HG02885 (cell line): ENCODE results near the gene CTPS2.
"Not testable (repeated sequence)": the region's sequence is repeated elsewhere in the genome, so short reads cannot be mapped to it uniquely, and the experiment has no call there.

Experiments
- ATAC-seq: cut with Tn5 transposase; IDR thresholded peaks from one replicate; pipeline ENCODE4 v1.9.1; 2021; ENCODE audit warnings: mild to moderate bottlenecking; ENCODE audit not compliant: unreplicated experiment, poor library complexity

The CTPS2 gene

DNA sequence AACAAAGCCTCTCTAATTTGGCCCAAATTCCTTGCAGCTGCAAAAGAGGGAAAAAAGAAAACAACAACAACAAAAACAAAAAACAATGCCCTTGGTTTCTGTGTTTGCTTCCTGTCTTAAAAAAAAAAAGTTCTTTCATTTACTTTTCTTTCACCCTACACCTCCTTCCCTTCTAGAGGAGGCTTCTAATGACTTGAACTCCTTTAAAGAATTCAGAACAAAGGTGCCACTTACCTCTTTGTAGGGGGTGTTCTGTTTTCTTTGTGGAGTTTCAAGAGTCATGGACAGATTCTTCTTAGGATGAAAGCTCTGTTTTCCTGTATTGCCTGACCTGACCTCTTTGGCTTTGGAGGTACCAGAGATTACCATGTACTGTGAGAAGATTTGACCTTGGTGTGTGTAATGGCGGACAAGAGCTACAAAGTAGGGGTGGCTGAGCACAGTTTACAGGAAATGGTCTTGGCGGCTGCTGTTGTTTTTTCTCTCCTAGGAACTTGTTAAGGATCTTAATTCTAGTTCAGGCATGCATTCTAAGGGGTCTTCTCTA is 134.9 kb downstream of the CTPS2 start:
- no peak for ATAC-seq

DNA sequence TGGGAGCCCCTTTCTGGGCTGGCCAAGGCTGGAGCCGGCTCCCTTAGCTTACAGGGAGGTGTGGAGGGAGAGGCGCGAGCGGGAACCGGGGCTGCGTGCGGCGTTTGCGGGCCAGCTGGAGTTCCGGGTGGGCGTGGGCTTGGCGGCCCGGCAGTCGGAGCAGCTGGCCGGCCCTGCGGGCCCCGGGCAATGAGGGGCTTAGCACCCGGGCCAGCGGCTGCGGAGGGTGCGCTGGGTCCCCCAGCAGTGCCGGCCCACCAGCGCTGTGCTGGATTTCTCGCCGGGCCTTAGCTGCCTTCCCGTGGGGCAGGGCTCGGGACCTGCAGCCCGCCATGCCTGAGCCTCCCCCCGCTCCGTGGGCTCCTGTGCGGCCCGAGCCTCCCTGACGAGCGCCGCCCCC is 137.1 kb downstream of the CTPS2 start:
- not testable (repeated sequence) for ATAC-seq

DNA sequence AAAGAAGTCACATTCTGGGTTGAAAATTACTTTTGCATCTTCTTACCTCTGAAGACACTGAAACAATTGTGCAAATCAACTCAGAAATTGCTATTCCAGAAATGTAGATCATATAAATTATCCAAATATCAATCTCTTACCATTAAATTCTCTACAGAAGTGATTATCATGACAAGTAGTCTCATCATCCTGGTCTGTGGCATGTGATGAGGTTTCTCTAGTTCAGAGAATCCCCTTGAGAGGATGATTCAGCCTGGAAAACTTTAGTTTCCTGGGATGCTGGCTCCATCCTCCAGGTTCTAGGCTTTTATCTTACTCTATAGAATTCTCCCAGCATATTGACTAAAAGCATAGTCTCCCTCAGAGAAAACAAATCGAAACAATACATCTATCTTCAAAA is 138.7 kb downstream of the CTPS2 start:
- ATAC-seq: no peak

DNA sequence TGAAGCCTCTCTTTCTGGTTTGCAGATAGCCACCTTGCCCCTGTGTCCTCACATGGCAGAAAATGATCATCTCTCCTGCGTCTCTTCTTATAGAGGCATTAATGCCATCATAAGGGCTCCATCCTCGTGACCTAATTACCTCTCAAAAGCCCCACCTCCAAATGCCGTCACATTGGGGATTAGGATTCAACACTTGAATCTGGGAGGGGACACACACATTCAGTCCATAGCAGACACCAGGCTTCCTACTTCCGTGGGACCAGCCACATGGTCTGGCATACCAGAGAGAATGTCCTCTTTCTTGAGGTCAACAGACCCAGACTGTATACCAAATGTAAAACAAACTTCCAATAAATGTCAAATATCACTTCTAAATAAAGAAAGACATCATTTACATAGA is 144.8 kb downstream of the CTPS2 start:
- no peak for ATAC-seq

DNA sequence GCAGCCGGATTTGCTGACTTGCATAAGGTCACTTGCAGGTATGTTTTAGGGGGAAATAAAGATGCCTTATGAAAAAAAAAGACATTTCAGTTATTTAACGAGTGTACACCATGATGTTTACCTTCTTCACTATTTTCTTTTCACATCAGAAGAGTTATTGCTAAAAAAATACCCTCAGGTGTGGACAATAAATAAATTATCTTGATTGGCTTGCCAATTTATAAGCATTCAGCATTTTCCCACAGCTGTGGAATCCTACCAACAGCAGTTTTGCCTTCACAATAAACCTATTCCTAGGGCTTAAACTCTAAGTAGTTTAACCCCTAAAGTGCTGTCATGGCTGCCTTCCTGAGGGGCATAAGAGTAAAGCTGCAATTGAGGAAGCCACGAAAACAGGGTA is 145.9 kb downstream of the CTPS2 start:
- ATAC-seq: no peak

DNA sequence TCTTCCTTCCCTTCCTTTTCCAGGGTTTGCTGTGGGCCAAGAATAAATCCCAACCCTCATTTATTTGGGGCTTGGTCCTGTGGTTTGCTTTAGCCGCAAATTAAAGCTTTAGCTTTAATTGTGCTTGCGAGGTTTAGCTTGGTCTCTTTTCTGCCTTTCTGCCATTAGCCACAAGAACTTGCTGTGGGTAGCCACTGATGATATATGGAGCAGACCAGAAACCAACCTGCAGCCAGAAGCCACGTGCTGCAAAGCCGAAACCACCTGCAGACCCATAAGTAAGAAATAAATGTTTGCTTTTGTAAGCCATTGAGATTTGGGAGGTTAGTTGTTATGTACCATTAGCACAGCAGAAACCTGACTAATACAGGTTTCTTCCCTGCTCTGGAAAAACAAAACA is 152.3 kb downstream of the CTPS2 start:
- no peak for ATAC-seq

DNA sequence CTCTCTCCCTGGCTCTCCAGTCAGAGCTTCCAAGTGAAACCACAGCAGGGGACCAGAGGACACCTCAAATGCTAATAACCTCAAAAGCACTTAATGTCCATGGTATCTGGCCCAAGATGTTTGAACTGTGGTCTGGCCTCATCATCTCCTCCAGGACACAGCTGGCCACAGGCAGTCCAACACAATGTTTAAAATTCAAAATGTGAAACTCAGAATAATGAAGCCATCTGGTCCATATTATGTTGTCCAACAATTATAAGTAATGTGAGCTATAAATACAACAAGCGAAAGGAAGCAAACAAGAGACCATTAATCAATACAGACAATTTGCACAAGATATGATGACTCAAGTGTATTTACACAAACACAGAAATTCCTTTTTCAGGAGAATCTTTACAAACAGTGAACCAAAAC is 153.3 kb downstream of the CTPS2 start:
- ATAC-seq: no peak

DNA sequence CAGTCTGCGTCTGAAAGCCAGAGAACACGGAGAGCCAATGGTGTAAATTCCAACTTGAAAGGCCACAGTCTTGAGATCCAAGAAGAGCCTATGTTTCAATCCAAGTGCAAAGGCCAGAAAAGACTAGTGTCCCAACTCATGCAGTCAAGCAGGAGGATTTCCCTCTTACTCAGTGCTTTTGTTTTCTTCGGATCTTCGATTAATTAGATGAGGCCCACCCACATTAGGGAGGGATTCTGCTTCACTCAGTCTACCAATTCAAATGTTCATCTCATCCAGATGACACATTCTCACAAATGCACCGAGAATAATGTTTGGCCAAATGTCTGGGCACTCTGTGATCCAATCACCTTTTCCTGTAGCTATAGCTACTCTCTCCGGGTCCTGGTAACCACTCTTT is 154.0 kb downstream of the CTPS2 start:
- no peak for ATAC-seq

DNA sequence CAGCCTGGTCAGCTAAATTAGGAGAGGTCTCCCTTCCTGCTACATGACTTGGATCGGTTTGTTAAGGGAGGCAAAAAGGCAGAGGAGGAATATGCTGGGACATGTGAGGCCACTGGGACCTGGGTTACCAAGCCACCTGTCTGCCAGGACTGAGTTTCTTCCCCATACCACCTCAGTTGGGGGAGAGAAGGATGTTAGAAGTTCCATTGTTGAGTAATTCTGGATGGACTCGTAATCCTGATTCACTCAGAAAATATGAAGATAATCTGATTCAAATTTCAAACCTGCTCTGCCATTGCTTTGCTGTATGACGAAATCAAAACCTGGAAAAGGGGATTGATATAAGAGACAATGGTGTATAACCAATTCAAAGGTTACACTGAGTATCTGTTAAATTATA is 159.9 kb downstream of the CTPS2 start:
- ATAC-seq: no peak

DNA sequence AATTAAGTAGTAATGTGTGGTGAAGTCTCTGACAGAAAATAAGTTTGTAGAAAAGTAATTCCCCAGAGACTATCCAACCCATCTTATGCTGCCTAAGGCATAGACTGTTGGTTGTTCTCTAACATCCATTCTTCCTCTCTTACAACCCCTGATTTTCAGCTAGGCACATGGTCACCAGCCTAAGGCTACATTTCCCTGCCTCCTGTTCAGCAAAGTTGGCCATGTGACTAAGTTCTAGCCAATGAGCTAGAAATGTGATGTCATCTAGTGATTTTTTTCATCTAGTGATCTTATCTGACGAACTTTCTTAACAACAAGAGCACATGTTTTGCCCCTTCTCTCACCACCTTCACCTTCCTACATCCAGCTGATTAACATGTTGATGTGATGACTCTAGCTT is 164.8 kb downstream of the CTPS2 start:
- ATAC-seq: no peak

DNA sequence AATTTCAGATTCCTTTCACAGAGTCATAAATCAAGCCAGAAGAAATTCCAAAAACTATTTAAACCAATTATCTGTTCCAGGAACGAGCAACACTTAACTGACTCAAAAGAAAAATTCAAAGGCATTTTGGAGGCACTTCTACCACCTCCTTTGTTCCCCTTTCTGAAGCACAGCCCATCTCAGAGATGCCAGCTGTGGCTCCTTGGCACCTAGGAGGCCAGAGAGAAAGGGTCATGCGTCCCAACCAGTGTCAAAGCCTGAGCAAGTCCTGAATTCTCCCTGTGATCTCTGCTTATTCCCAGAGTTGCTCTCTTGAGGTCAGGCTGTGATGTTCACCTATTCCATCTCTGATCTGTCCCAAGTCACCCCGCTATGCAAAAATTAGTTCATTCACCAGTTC is 167.5 kb downstream of the CTPS2 start:
- no peak for ATAC-seq
